H1 (cell line): ENCODE data around the gene MSH2. TPM values are rescaled to one million over a fixed set of nuclear protein-coding genes. Genes with fewer than 3 reads are reported as not detected.

Source experiments
- BACH1 ChIP-seq: IDR thresholded peaks from 2 replicates; pipeline ENCODE4 v1.6.1; 2012; ENCODE audit warnings: low read length, improper control_type of control experiment
- HDAC2 ChIP-seq, 2 experiments: fragments of 300-600 bp in 1 of 2; sonication (generic) in 1 of 2; IDR thresholded peaks; 2 replicates each; pipeline ENCODE4 v1.6.1; 2011 to 2012; ENCODE audit warnings: low read depth in 2 of 2, low read length in 2 of 2, mild to moderate bottlenecking in 2 of 2, moderate library complexity in 2 of 2, borderline replicate concordance in 1 of 2, inconsistent platforms in 1 of 2
- JUND ChIP-seq: IDR thresholded peaks from 2 replicates; pipeline ENCODE4 v1.6.1; 2011; ENCODE audit warnings: mild to moderate bottlenecking, improper control_type of control experiment, low read length
- NRF1 ChIP-seq: IDR thresholded peaks from 2 replicates; pipeline ENCODE4 v1.6.1; 2011; ENCODE audit warnings: mild to moderate bottlenecking, low read depth, low read length, improper control_type of control experiment
- PHF8 ChIP-seq: fragments of 200-600 bp; sonication (generic); conservative IDR thresholded peaks from 2 replicates; pipeline ENCODE4 v1.7.1; 2012; ENCODE audit warnings: low read depth, mild to moderate bottlenecking, inconsistent platforms, low read length, moderate library complexity
- TBP ChIP-seq: IDR thresholded peaks from 2 replicates; pipeline ENCODE4 v1.6.1; 2011; ENCODE audit warnings: low read depth, low read length, improper control_type of control experiment
- polyA plus RNA-seq, 7 experiments: library from polyadenylated mRNA; depleted of rRNA in 3 of 7; stranded (reverse) in 5 of 7; unstranded in 2 of 7; fragments of >200 nt in 5 of 7; fragments of 200-250 nt in 2 of 7; gene quantifications; 1 replicate in 5 of 7; 2 replicates in 1 of 7; 4 replicates in 1 of 7; pipeline versions ENCODE4 v1.2.1 to v1.2.3, GENCODE V29; 2011 to 2013; ENCODE audit warnings: missing spikeins in 2 of 7, mixed read lengths in 2 of 7
- total RNA-seq: library from RNA; stranded (reverse); fragmentation: NEBNext Ultra II Directional; extraction: Animal tissue kit (Norgen Biotek cat#: 25700); gene quantifications from 2 replicates; pipeline ENCODE4 v1.2.1, GENCODE V29; 2021
- TF ChIP-seq, protein P1 (sequence below): fragments of 300-600 bp; sonication (generic); IDR thresholded peaks from 2 replicates; pipeline ENCODE4 v1.7.1; 2012; ENCODE audit warnings: low read length, moderate library complexity, mild to moderate bottlenecking, inconsistent platforms; ENCODE audit not compliant: insufficient replicate concordance
- TF ChIP-seq, protein P2 (sequence below): IDR thresholded peaks from 2 replicates; pipeline ENCODE4 v1.6.1; 2011; ENCODE audit warnings: low read depth, mild to moderate bottlenecking, low read length; ENCODE audit not compliant: insufficient read depth

MSH2 gene
- total and polyA plus RNA-seq, 2 of the 8 experiments (the other 6 are each of a cell fraction or from before 2014, with no cell fraction given): 64.1 to 228 TPM

- TF ChIP-seq, protein P1, sequence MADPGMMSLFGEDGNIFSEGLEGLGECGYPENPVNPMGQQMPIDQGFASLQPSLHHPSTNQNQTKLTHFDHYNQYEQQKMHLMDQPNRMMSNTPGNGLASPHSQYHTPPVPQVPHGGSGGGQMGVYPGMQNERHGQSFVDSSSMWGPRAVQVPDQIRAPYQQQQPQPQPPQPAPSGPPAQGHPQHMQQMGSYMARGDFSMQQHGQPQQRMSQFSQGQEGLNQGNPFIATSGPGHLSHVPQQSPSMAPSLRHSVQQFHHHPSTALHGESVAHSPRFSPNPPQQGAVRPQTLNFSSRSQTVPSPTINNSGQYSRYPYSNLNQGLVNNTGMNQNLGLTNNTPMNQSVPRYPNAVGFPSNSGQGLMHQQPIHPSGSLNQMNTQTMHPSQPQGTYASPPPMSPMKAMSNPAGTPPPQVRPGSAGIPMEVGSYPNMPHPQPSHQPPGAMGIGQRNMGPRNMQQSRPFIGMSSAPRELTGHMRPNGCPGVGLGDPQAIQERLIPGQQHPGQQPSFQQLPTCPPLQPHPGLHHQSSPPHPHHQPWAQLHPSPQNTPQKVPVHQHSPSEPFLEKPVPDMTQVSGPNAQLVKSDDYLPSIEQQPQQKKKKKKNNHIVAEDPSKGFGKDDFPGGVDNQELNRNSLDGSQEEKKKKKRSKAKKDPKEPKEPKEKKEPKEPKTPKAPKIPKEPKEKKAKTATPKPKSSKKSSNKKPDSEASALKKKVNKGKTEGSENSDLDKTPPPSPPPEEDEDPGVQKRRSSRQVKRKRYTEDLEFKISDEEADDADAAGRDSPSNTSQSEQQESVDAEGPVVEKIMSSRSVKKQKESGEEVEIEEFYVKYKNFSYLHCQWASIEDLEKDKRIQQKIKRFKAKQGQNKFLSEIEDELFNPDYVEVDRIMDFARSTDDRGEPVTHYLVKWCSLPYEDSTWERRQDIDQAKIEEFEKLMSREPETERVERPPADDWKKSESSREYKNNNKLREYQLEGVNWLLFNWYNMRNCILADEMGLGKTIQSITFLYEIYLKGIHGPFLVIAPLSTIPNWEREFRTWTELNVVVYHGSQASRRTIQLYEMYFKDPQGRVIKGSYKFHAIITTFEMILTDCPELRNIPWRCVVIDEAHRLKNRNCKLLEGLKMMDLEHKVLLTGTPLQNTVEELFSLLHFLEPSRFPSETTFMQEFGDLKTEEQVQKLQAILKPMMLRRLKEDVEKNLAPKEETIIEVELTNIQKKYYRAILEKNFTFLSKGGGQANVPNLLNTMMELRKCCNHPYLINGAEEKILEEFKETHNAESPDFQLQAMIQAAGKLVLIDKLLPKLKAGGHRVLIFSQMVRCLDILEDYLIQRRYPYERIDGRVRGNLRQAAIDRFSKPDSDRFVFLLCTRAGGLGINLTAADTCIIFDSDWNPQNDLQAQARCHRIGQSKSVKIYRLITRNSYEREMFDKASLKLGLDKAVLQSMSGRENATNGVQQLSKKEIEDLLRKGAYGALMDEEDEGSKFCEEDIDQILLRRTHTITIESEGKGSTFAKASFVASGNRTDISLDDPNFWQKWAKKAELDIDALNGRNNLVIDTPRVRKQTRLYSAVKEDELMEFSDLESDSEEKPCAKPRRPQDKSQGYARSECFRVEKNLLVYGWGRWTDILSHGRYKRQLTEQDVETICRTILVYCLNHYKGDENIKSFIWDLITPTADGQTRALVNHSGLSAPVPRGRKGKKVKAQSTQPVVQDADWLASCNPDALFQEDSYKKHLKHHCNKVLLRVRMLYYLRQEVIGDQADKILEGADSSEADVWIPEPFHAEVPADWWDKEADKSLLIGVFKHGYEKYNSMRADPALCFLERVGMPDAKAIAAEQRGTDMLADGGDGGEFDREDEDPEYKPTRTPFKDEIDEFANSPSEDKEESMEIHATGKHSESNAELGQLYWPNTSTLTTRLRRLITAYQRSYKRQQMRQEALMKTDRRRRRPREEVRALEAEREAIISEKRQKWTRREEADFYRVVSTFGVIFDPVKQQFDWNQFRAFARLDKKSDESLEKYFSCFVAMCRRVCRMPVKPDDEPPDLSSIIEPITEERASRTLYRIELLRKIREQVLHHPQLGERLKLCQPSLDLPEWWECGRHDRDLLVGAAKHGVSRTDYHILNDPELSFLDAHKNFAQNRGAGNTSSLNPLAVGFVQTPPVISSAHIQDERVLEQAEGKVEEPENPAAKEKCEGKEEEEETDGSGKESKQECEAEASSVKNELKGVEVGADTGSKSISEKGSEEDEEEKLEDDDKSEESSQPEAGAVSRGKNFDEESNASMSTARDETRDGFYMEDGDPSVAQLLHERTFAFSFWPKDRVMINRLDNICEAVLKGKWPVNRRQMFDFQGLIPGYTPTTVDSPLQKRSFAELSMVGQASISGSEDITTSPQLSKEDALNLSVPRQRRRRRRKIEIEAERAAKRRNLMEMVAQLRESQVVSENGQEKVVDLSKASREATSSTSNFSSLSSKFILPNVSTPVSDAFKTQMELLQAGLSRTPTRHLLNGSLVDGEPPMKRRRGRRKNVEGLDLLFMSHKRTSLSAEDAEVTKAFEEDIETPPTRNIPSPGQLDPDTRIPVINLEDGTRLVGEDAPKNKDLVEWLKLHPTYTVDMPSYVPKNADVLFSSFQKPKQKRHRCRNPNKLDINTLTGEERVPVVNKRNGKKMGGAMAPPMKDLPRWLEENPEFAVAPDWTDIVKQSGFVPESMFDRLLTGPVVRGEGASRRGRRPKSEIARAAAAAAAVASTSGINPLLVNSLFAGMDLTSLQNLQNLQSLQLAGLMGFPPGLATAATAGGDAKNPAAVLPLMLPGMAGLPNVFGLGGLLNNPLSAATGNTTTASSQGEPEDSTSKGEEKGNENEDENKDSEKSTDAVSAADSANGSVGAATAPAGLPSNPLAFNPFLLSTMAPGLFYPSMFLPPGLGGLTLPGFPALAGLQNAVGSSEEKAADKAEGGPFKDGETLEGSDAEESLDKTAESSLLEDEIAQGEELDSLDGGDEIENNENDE: no peak
- no peak for TF ChIP-seq TBP
- TF ChIP-seq, protein P2, sequence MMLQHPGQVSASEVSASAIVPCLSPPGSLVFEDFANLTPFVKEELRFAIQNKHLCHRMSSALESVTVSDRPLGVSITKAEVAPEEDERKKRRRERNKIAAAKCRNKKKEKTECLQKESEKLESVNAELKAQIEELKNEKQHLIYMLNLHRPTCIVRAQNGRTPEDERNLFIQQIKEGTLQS: no peak
- TF ChIP-seq BACH1: no peak
- TF ChIP-seq NRF1: no peak
- no peak for TF ChIP-seq PHF8
- no peak for TF ChIP-seq JUND
- TF ChIP-seq HDAC2 (IDR thresholded peaks at IDR 0.05; ENCODE audit: borderline replicate concordance in 1 of 2, low read depth in 2 of 2, low read length in 2 of 2): no peak
Measured at GRCh38 chr2:47501374-47502200, 98.6 kb downstream of the MSH2 start (continued).
